Measurements from ENCODE around the gene RHOV.

Gene RHOV

DNA sequence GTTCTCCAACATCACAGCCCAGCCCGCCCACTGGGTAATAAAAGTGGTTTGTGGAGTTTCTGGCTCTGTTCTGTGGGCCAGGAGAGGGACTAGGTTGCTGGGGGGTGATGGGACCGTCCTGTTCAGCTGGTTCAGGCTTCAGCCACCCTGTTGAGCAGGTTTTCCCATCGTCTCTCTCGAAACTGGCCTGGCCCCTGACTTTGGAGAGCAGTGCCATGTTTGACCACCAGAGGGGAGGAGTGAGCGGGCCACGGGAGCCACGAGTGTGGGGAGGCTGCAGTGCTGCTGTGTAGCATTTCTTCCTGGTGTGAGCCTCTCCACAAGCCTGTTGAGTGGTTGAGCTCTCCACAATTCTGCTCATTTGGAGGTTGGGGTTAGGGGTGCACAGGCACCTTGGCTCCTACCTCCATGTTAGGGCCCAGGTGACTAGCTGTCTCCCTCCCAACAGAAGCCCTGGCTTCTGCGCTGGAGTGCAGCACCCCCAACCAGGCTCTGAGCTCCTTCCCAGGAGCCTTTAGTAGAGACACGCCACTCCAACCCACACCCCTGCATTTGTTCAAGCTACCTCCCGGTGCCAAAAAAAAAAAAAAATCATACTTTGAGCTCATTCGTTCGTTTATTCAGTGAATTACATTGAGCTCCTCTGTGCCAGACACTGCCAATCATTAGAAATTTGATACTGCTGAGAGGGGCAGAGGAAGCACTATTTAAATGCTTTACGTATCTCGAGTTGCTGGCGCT lies 16.3 kb downstream of the RHOV start:
- Histone ChIP-seq H3K79me2 (ENCODE audit: low read length) (no peaks in the 10 kb centered on the region), H3K36me3 (replicated peaks; ENCODE audit: low read depth, low read length) (no peaks in the 10 kb centered on the region), H3K4me3 (ENCODE audit: low read length) (peak overlapping the region; percentile 50), H3K9ac (ENCODE audit: low read length) (peak overlapping the region; percentile 32; the same call in 1 of the 2 replicates), H3K27ac (ENCODE audit: low read length) (no peak overlapping the region), H3K27me3 (ENCODE audit: low read depth, low read length) (no peaks in the 10 kb centered on the region), H3K9me3 (ENCODE audit: insufficient read depth, low read length) (no peaks in the 10 kb centered on the region), H2AFZ (ENCODE audit: low read depth, low read length) (peak overlapping the region; percentile 99), H3K4me1 (ENCODE audit: low read length) (peaks cover 21% of the 10 kb centered on the region), H3K4me2 (ENCODE audit: low read length) (peak overlapping the region; percentile 73), H4K20me1 (ENCODE audit: insufficient read depth, low read length) (no peaks in the 10 kb centered on the region)
- TF ChIP-seq EZH2phosphoT487 (IDR thresholded peaks at IDR 0.05; ENCODE audit: low read depth) (no peak), CTCF (IDR thresholded peaks at IDR 0.05; ENCODE audit: low read depth, low read length) (peak; percentile 92)

DNA sequence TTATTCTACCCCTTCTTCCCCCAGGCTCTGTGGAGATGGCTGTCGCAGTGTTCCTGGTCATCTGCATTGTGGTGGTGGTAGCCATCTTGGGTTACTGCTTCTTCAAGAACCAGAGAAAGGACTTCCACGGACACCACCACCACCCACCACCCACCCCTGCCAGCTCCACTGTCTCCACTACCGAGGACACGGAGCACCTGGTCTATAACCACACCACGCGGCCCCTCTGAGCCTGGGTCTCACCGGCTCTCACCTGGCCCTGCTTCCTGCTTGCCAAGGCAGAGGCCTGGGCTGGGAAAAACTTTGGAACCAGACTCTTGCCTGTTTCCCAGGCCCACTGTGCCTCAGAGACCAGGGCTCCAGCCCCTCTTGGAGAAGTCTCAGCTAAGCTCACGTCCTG lies 17.3 kb downstream of the RHOV start:
- H3K36me3 ChIP-seq (replicated peaks; ENCODE audit: low read depth, low read length) = no peaks in the 10 kb centered on the region
- H3K4me3 ChIP-seq (ENCODE audit: low read length) = no peak overlapping the region
- H3K79me2 ChIP-seq (ENCODE audit: low read length) = no peaks in the 10 kb centered on the region
- peak overlapping the region; percentile 32; the same call in 1 of the 2 replicates for H3K9ac ChIP-seq (ENCODE audit: low read length)
- H3K27me3 ChIP-seq (ENCODE audit: low read depth, low read length) = no peaks in the 10 kb centered on the region
- H3K4me2 ChIP-seq (ENCODE audit: low read length) = no peak overlapping the region
- no peak overlapping the region for H3K27ac ChIP-seq (ENCODE audit: low read length)
- TF ChIP-seq CTCF (IDR thresholded peaks at IDR 0.05; ENCODE audit: low read depth, low read length) = no peak
- no peak for TF ChIP-seq EZH2phosphoT487 (IDR thresholded peaks at IDR 0.05; ENCODE audit: low read depth)
- peaks cover 21% of the 10 kb centered on the region for H3K4me1 ChIP-seq (ENCODE audit: low read length)
- peak overlapping the region; percentile 99 for H2AFZ ChIP-seq (ENCODE audit: low read depth, low read length)
- H4K20me1 ChIP-seq (ENCODE audit: insufficient read depth, low read length) = no peaks in the 10 kb centered on the region
- H3K9me3 ChIP-seq (ENCODE audit: insufficient read depth, low read length) = no peaks in the 10 kb centered on the region

- no peak overlapping the region for H3K4me3 ChIP-seq (ENCODE audit: low read length)
- H3K9me3 ChIP-seq (ENCODE audit: insufficient read depth, low read length) = no peaks in the 10 kb centered on the region
- H2AFZ ChIP-seq (ENCODE audit: low read depth, low read length) = no peak overlapping the region
- H3K4me2 ChIP-seq (ENCODE audit: low read length) = no peak overlapping the region
- H3K4me1 ChIP-seq (ENCODE audit: low read length) = peaks cover 21% of the 10 kb centered on the region
- H3K9ac ChIP-seq (ENCODE audit: low read length) = no peak overlapping the region
- no peaks in the 10 kb centered on the region for H4K20me1 ChIP-seq (ENCODE audit: insufficient read depth, low read length)
- no peak for TF ChIP-seq CTCF (IDR thresholded peaks at IDR 0.05; ENCODE audit: low read depth, low read length)
- no peak for TF ChIP-seq EZH2phosphoT487 (IDR thresholded peaks at IDR 0.05; ENCODE audit: low read depth)
- H3K36me3 ChIP-seq (replicated peaks; ENCODE audit: low read depth, low read length) = no peaks in the 10 kb centered on the region
- H3K79me2 ChIP-seq (ENCODE audit: low read length) = no peaks in the 10 kb centered on the region
- no peak overlapping the region for H3K27ac ChIP-seq (ENCODE audit: low read length)
- no peaks in the 10 kb centered on the region for H3K27me3 ChIP-seq (ENCODE audit: low read depth, low read length)
Measured at GRCh38 chr15:40855706-40856234, 18.3 kb downstream of the RHOV start.

DNA sequence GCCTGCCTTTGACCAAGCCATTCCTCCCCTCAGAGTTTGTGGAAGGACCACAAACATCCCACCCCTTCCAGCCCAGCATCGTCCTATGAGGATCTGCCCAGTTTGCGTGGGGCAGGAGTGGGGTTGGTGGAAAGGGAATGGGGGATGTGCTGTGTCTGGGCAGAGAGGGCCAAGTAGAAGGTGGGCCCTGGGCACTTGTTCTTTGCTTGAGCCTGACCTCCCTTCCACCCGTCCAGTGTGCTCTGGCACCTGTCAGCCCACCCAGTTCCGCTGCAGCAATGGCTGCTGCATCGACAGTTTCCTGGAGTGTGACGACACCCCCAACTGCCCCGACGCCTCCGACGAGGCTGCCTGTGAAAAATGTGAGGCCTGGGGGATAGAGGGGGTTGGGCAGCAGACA lies 19.9 kb downstream of the RHOV start:
- Histone ChIP-seq H3K27ac (ENCODE audit: low read length) (no peak overlapping the region), H3K4me1 (ENCODE audit: low read length) (peaks cover 16% of the 10 kb centered on the region), H3K4me3 (ENCODE audit: low read length) (no peak overlapping the region), H4K20me1 (ENCODE audit: insufficient read depth, low read length) (no peaks in the 10 kb centered on the region), H2AFZ (ENCODE audit: low read depth, low read length) (no peak overlapping the region), H3K9me3 (ENCODE audit: insufficient read depth, low read length) (no peaks in the 10 kb centered on the region), H3K4me2 (ENCODE audit: low read length) (no peak overlapping the region), H3K9ac (ENCODE audit: low read length) (no peak overlapping the region), H3K27me3 (ENCODE audit: low read depth, low read length) (no peaks in the 10 kb centered on the region), H3K36me3 (replicated peaks; ENCODE audit: low read depth, low read length) (no peaks in the 10 kb centered on the region), H3K79me2 (ENCODE audit: low read length) (no peaks in the 10 kb centered on the region)
- TF ChIP-seq CTCF (IDR thresholded peaks at IDR 0.05; ENCODE audit: low read depth, low read length) = no peak
- TF ChIP-seq EZH2phosphoT487 (IDR thresholded peaks at IDR 0.05; ENCODE audit: low read depth) = no peak

Measured in OCI-LY3 (cell line).